T-cell (primary cell): ENCODE results near the gene PDS5A. TPM values are rescaled to one million over a fixed set of nuclear protein-coding genes. Genes with fewer than 3 reads are reported as not detected.
"Not testable (repeated sequence)": the region's sequence is repeated elsewhere in the genome, so short reads cannot be mapped to it uniquely, and the experiment has no call there.

Experiments
- ATAC-seq, 4 experiments: fragments of 200-7000 bp in 3 of 4; fragments of 150-1000 bp in 1 of 4; cut with Tn5 transposase; replicated peaks in 1 of 4; 1 replicate in 3 of 4; 2 replicates in 1 of 4; pipeline ENCODE4 v1.10.0; 2021; ENCODE audit warnings: moderate library complexity in 3 of 4, mild to moderate bottlenecking in 2 of 4, moderate number of reproducible peaks in 1 of 4
- CTCF ChIA-PET, 2 donors: fragments of 300-600 bp; sonication (Branson Sonifier 250); formaldehyde crosslinking; loops; one replicate each; lab custom pipeline; 2022; ENCODE audit warnings: antibody characterized with exemption in 2 of 2; lab: Charles Lee
- POLR2A ChIA-PET, 2 donors: fragments of 300-600 bp; sonication (Branson Sonifier 250); formaldehyde crosslinking; loops; one replicate each; lab custom pipeline; 2022; ENCODE audit warnings: antibody characterized with exemption in 2 of 2; lab: Charles Lee
- DNase-seq, 35 experiments: peaks; one replicate each; pipeline versions ENCODE4 v3.0.0 to v3.0.0-alpha.2; 2013 to 2023
- H3K27ac ChIP-seq: one replicate; pipeline ENCODE4 v1.5.1; 2013; ENCODE audit warnings: low read length
- H3K27me3 ChIP-seq, 2 experiments: replicated peaks in 1 of 2; 1 replicate in 1 of 2; 2 replicates in 1 of 2; pipeline versions ENCODE4 v1.6.1 to v1.7.0; 2013; ENCODE audit warnings: low read length in 1 of 2, mixed read lengths in 1 of 2; ENCODE audit not compliant: control insufficient read depth in 2 of 2, insufficient read depth in 2 of 2; ENCODE audit errors: extremely low read depth in 1 of 2
- H3K36me3 ChIP-seq, 2 donors: 1 replicate in 1 of 2; 2 replicates in 1 of 2; pipeline versions ENCODE4 v1.6.1 to v1.7.0; 2013; ENCODE audit warnings: low read length in 1 of 2; ENCODE audit not compliant: control insufficient read depth in 2 of 2, insufficient read depth in 1 of 2; ENCODE audit errors: extremely low read depth in 1 of 2
- H3K4me1 ChIP-seq, 2 experiments: 1 replicate in 1 of 2; 2 replicates in 1 of 2; pipeline versions ENCODE4 v1.6.1 to v1.7.0; 2013; ENCODE audit warnings: low read length in 2 of 2, mixed read lengths in 1 of 2; ENCODE audit not compliant: insufficient read depth in 2 of 2, control insufficient read depth in 1 of 2; ENCODE audit errors: extremely low read depth in 1 of 2
- H3K4me3 ChIP-seq, 2 donors: 1 replicate in 1 of 2; 2 replicates in 1 of 2; pipeline versions ENCODE4 v1.5.1 to v1.7.0; 2013; ENCODE audit warnings: mild to moderate bottlenecking in 2 of 2, low read length in 1 of 2, moderate library complexity in 1 of 2; ENCODE audit not compliant: control insufficient read depth in 1 of 2; ENCODE audit errors: extremely low read depth in 1 of 2
- H3K9me3 ChIP-seq: 2 replicates; pipeline ENCODE4 v1.7.0; 2013
- H3K27ac Mint-ChIP-seq, 2 donors: one replicate each; pipeline ENCODE4 v1.8.0; 2020 to 2021; ENCODE audit warnings: mild to moderate bottlenecking in 2 of 2, mixed read lengths in 2 of 2
- H3K27me3 Mint-ChIP-seq, 2 donors: one replicate each; pipeline ENCODE4 v1.8.0; 2021 to 2022; ENCODE audit warnings: mixed read lengths in 2 of 2
- H3K36me3 Mint-ChIP-seq: one replicate; pipeline ENCODE4 v1.8.0; 2021; ENCODE audit warnings: mixed read lengths
- H3K4me1 Mint-ChIP-seq, 3 donors: one replicate each; pipeline ENCODE4 v1.8.0; 2020 to 2022; ENCODE audit warnings: mixed read lengths in 3 of 3, mild to moderate bottlenecking in 1 of 3
- H3K4me3 Mint-ChIP-seq, 3 donors: one replicate each; pipeline ENCODE4 v1.8.0; 2020 to 2022; ENCODE audit warnings: mild to moderate bottlenecking in 3 of 3, mixed read lengths in 3 of 3, moderate library complexity in 3 of 3
- H3K9me3 Mint-ChIP-seq, 3 donors: one replicate each; pipeline ENCODE4 v1.8.0; 2020 to 2022; ENCODE audit warnings: mixed read lengths in 3 of 3
- WGBS: methylation state at CpG from one replicate; pipeline ENCODE4 v1.1.5; 2013; ENCODE audit warnings: missing lambda C conversion rate; ENCODE audit not compliant: insufficient coverage; 5-methylcytosine and 5-hydroxymethylcytosine counted together
- total RNA-seq, 35 experiments: library from RNA in 6 of 35; stranded (reverse) in 6 of 35; fragments of 120-200 nt in 1 of 35; gene quantifications; one replicate each; pipeline versions ENCODE4 v1.2.1 to v1.2.4 and lab custom pipeline; 2013 to 2026

The PDS5A gene
- total RNA-seq, 5 donors from 2014 or later (not counting 1 experiment from before 2014, with no cell fraction given), result 73.5 to 113 (median 88.5) TPM

GRCh38 chr4:39975488-39976089 is 2.1 kb downstream of the PDS5A start:
- H3K9me3 ChIP-seq, result no peaks in the 10 kb centered on the region
- peaks cover 23% of the 10 kb centered on the region for H3K36me3 Mint-ChIP-seq
- H3K27me3 Mint-ChIP-seq, result no peaks in the 10 kb centered on the region
- no peaks in the 10 kb centered on the region for H3K27me3 ChIP-seq
- H3K4me3 Mint-ChIP-seq, result peak overlapping the region; percentile 77 to 87 (median 86)
- DNase-seq, result no peak
- H3K9me3 Mint-ChIP-seq, result no peaks in the 10 kb centered on the region
- H3K4me1 Mint-ChIP-seq, result peaks cover 45 to 50% (median 49%) of the 10 kb centered on the region in 3 donors
- H3K4me1 ChIP-seq, result peaks cover 23 to 43% of the 10 kb centered on the region in 2 experiments
- peaks cover 3 to 23% of the 10 kb centered on the region in 2 donors for H3K36me3 ChIP-seq
- H3K4me3 ChIP-seq, result no peak overlapping the region
- ChIA-PET POLR2A (interaction anchor here in 1 of 2 donors (0.6 to 1.0 kb wide), 2 partner anchors 41 to 87 kb away, joined by 4 to 9 read pairs; no protein-coding TSS in a partner anchor), CTCF (interaction anchor here (0.6 to 1.4 kb wide), 8 partner anchors 11 to 507 kb away, joined by 3 to 8 read pairs (median 4); partner anchors contain the start of gene UBE2K (in 1 of the 2))
- no peak for ATAC-seq
- peak overlapping the region; percentile 79 for H3K27ac ChIP-seq
- peak overlapping the region; percentile 13 to 69 for H3K27ac Mint-ChIP-seq
- 60% methylated on average over 1 of the region's 4 CpGs for WGBS

GRCh38 chr4:39973052-39973451 is 4.7 kb downstream of the PDS5A start:
- WGBS, result 90% methylated on average over 5 of the region's 6 CpGs
- Mint-ChIP-seq H3K36me3 (peaks cover 30% of the 10 kb centered on the region), H3K4me3 (peak overlapping the region; percentile 7 to 47 (median 8)), H3K4me1 (peaks cover 55 to 61% (median 57%) of the 10 kb centered on the region in 3 donors)
- H3K4me1 ChIP-seq, result peaks cover 23 to 44% of the 10 kb centered on the region in 2 experiments
- not testable (repeated sequence) for H3K4me3 ChIP-seq, H3K27me3 ChIP-seq, ATAC-seq, H3K27ac ChIP-seq, DNase-seq, H3K27ac Mint-ChIP-seq, H3K27me3 Mint-ChIP-seq, H3K9me3 ChIP-seq, H3K9me3 Mint-ChIP-seq
- ChIA-PET CTCF (interaction anchor here in 1 of 2 donors (0.6 to 0.7 kb wide), 2 partner anchors 256 to 310 kb away, joined by 4 to 6 read pairs; no protein-coding TSS in a partner anchor), POLR2A (interaction anchor here in 1 of 2 donors (0.7 kb wide), 1 partner anchor 876 kb away, joined by 3 read pairs; no protein-coding TSS in a partner anchor)
- H3K36me3 ChIP-seq, result peaks cover 3 to 23% of the 10 kb centered on the region in 2 donors

- Mint-ChIP-seq H3K4me3 (peak overlapping the region in 2 of 3 donors; percentile 9 to 63), H3K4me1 (peaks cover 56 to 70% (median 65%) of the 10 kb centered on the region in 3 donors), H3K36me3 (peaks cover 26% of the 10 kb centered on the region), H3K27me3 (no peaks in the 10 kb centered on the region), H3K9me3 (no peaks in the 10 kb centered on the region), H3K27ac (no peak overlapping the region)
- H3K4me1 ChIP-seq, result peaks cover 18 to 41% of the 10 kb centered on the region in 2 experiments
- ATAC-seq (no peak), DNase-seq (no peak)
- ChIA-PET CTCF (interaction anchor here (0.5 to 1.5 kb wide), 5 partner anchors 18 to 825 kb away, joined by 3 to 6 read pairs (median 3); no protein-coding TSS in a partner anchor), POLR2A (interaction anchor here (0.6 to 0.7 kb wide), 2 partner anchors 502 to 678 kb away, joined by 3 to 12 read pairs; no protein-coding TSS in a partner anchor)
- no peaks in the 10 kb centered on the region for H3K27me3 ChIP-seq
- H3K4me3 ChIP-seq, result no peak overlapping the region
- no peaks in the 10 kb centered on the region for H3K9me3 ChIP-seq
- no peak overlapping the region for H3K27ac ChIP-seq
- H3K36me3 ChIP-seq, result peaks cover 3 to 27% of the 10 kb centered on the region in 2 donors
- 92% methylated on average over 12 of the region's 18 CpGs for WGBS
Measured at GRCh38 chr4:39970671-39971640, 6.8 kb downstream of the PDS5A start.

GRCh38 chr4:39963656-39964055 is 14.1 kb downstream of the PDS5A start:
- H3K4me1 Mint-ChIP-seq, result peaks cover 52 to 57% (median 57%) of the 10 kb centered on the region in 3 donors
- H3K36me3 Mint-ChIP-seq, result peaks cover 7% of the 10 kb centered on the region
- H3K9me3 Mint-ChIP-seq, result no peaks in the 10 kb centered on the region
- no peak overlapping the region for H3K27ac Mint-ChIP-seq
- Histone ChIP-seq H3K4me3 (no peak overlapping the region), H3K27ac (no peak overlapping the region), H3K9me3 (no peaks in the 10 kb centered on the region), H3K27me3 (no peaks in the 10 kb centered on the region), H3K36me3 (peaks cover 0 to 8% of the 10 kb centered on the region in 2 donors), H3K4me1 (peaks cover 0 to 38% of the 10 kb centered on the region in 2 experiments)
- no peaks in the 10 kb centered on the region for H3K27me3 Mint-ChIP-seq
- DNase-seq (no peak), ATAC-seq (no peak)
- no peak overlapping the region for H3K4me3 Mint-ChIP-seq
- POLR2A ChIA-PET, result interaction anchor here in 1 of 2 donors (0.6 kb wide), 1 partner anchor 10 kb away, joined by 7 read pairs; no protein-coding TSS in a partner anchor
- WGBS, result 92% methylated on average over 2 of the region's 5 CpGs
- CTCF ChIA-PET, result interaction anchor here in 1 of 2 donors (0.9 to 2.0 kb wide), 2 partner anchors 11 to 15 kb away, joined by 6 to 10 read pairs; no protein-coding TSS in a partner anchor

GRCh38 chr4:39961311-39961877 is 16.3 kb downstream of the PDS5A start:
- H3K4me1 Mint-ChIP-seq, result peaks cover 54 to 59% (median 57%) of the 10 kb centered on the region in 3 donors
- ATAC-seq (no peak), DNase-seq (no peak)
- peaks cover 0 to 43% of the 10 kb centered on the region in 2 experiments for H3K4me1 ChIP-seq
- no peak overlapping the region for H3K4me3 Mint-ChIP-seq
- no peak overlapping the region for H3K27ac ChIP-seq
- H3K27me3 Mint-ChIP-seq, result no peaks in the 10 kb centered on the region
- peaks cover 0 to 4% of the 10 kb centered on the region in 2 donors for H3K36me3 ChIP-seq
- no peaks in the 10 kb centered on the region for H3K9me3 Mint-ChIP-seq
- 90% methylated on average over 8 of the region's 12 CpGs for WGBS
- peaks cover 7% of the 10 kb centered on the region for H3K36me3 Mint-ChIP-seq
- H3K27ac Mint-ChIP-seq, result no peak overlapping the region
- H3K9me3 ChIP-seq, result no peaks in the 10 kb centered on the region
- ChIA-PET CTCF (no interaction called here), POLR2A (no interaction called here)
- H3K27me3 ChIP-seq, result no peaks in the 10 kb centered on the region
- H3K4me3 ChIP-seq, result no peak overlapping the region
